ENCODE measurements around the gene REG4.

DNA sequence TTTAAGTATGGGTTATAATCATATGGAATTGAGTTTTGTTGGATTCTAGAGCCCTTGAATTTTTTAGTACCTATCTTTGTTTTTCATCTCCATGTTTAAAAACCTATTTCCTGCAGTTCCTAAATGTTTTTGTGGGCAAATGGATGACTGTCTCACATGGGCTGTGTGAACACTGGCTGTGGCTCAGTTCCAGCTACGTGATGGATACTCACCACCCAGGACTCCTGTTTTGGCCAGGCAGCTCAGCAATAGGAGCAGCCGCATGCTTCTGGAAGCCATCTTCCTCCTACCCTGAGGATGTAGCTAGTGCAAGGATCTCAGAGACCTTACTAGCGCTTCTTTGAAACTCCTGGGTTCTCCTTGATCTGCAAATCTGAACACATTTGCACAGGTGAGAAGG lies 2.8 kb downstream of the REG4 start:
- TF ChIP-seq, protein P1, sequence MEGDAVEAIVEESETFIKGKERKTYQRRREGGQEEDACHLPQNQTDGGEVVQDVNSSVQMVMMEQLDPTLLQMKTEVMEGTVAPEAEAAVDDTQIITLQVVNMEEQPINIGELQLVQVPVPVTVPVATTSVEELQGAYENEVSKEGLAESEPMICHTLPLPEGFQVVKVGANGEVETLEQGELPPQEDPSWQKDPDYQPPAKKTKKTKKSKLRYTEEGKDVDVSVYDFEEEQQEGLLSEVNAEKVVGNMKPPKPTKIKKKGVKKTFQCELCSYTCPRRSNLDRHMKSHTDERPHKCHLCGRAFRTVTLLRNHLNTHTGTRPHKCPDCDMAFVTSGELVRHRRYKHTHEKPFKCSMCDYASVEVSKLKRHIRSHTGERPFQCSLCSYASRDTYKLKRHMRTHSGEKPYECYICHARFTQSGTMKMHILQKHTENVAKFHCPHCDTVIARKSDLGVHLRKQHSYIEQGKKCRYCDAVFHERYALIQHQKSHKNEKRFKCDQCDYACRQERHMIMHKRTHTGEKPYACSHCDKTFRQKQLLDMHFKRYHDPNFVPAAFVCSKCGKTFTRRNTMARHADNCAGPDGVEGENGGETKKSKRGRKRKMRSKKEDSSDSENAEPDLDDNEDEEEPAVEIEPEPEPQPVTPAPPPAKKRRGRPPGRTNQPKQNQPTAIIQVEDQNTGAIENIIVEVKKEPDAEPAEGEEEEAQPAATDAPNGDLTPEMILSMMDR (conservative IDR thresholded peaks at IDR 0.05; ENCODE audit: low read length): no peak
- TF ChIP-seq EZH2phosphoT487 (IDR thresholded peaks at IDR 0.05; ENCODE audit: borderline replicate concordance): no peak
